Thyroid gland (tissue), 4 donors: ENCODE measurements around the gene WDFY2. TPM values are rescaled to one million over a fixed set of nuclear protein-coding genes. Genes with fewer than 3 reads are reported as not detected.

Source experiments
- DNase-seq, 2 donors: peaks; one replicate each; pipeline ENCODE4 v3.0.0-alpha.2; 2019
- H3K27ac ChIP-seq, 3 donors: fragments of 200-600 bp; sonication (generic); 1 replicate in 2 of 3; 2 replicates in 1 of 3; pipeline ENCODE4 v1.5.1; 2016 to 2019; ENCODE audit warnings: mild to moderate bottlenecking in 1 of 3, moderate library complexity in 1 of 3
- H3K27me3 ChIP-seq: fragments of 200-600 bp; sonication (generic); one replicate; pipeline ENCODE4 v1.5.1; 2019
- H3K36me3 ChIP-seq, 2 donors: fragments of 200-600 bp; sonication (generic); one replicate each; pipeline ENCODE4 v1.5.1; 2016 to 2019
- H3K4me1 ChIP-seq, 2 donors: fragments of 200-600 bp; sonication (generic); one replicate each; pipeline ENCODE4 v1.5.1; 2017 to 2019
- H3K4me3 ChIP-seq, 3 donors: fragments of 200-600 bp; sonication (generic); replicated peaks in 1 of 3; 1 replicate in 2 of 3; 2 replicates in 1 of 3; pipeline ENCODE4 v1.5.1; 2016; ENCODE audit warnings: mild to moderate bottlenecking in 1 of 3
- H3K9me3 ChIP-seq: fragments of 200-600 bp; sonication (generic); one replicate; pipeline ENCODE4 v1.5.1; 2017
- POLR2A ChIP-seq, 2 donors: fragments of 450-650 bp; IDR thresholded peaks; one replicate each; pipeline ENCODE4 v1.6.1; 2017; ENCODE audit warnings: antibody characterized with exemption in 2 of 2, mild to moderate bottlenecking in 2 of 2, moderate library complexity in 1 of 2
- WGBS, 2 donors: methylation state at CpG; one replicate each; pipeline ENCODE4 v1.1.5; 2017; 5-methylcytosine and 5-hydroxymethylcytosine counted together
- intact Hi-C: fragments of 100-400 bp; cut with DNase I; formaldehyde crosslinking; loops from one replicate; pipeline ENCODE4 v1.15.1; 2023
- total RNA-seq, 4 donors: library from RNA; depleted of rRNA; stranded (reverse); fragments of >200 nt; gene quantifications; one replicate each; pipeline ENCODE4 v1.2.3, GENCODE V29; 2016
- TF ChIP-seq, protein P1 (sequence below), 6 experiments: fragments of 200-600 bp in 3 of 6; fragments of 450-650 bp in 3 of 6; sonication (generic) in 3 of 6; IDR thresholded peaks; one replicate each; pipeline ENCODE4 v1.5.1; 2016 to 2019; ENCODE audit warnings: antibody characterized with exemption in 6 of 6, mild to moderate bottlenecking in 2 of 6, inconsistent platforms in 1 of 6, moderate library complexity in 1 of 6

Gene WDFY2
- total RNA-seq, 4 donors from 2014 or later: 15.8 to 23.9 (median 20.9) TPM

DNA sequence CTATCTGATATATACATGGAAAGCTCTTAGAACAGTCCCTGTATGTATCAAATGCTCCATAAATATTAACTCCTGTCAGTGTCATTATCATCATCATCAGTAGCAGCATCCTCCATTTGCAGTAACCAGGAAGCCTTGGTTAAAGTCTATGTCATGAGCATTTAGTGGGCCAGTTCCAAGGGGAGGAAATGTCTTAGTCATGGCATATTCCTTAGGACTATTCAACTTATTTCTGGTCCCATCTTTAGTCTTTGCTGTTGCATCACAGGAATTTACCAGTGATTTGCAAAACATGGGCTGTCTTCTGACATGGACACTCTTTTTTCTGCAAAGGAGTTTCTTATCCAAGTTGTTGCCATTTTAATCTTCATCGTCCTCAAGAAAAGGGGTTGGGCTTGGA is 98.4 kb downstream of the WDFY2 start:
- 96 to 100% methylated on average over 1 of the region's 1 CpG for WGBS, 2 donors
- peaks cover 0 to 8% of the 10 kb centered on the region in 2 donors for H3K4me1 ChIP-seq
- intact Hi-C loops: no loop called here
- no peaks in the 10 kb centered on the region for H3K9me3 ChIP-seq
- no peak overlapping the region for H3K27ac ChIP-seq
- no peak overlapping the region for H3K4me3 ChIP-seq
- no peaks in the 10 kb centered on the region for H3K27me3 ChIP-seq
- DNase-seq: no peak
- TF ChIP-seq, protein P1, sequence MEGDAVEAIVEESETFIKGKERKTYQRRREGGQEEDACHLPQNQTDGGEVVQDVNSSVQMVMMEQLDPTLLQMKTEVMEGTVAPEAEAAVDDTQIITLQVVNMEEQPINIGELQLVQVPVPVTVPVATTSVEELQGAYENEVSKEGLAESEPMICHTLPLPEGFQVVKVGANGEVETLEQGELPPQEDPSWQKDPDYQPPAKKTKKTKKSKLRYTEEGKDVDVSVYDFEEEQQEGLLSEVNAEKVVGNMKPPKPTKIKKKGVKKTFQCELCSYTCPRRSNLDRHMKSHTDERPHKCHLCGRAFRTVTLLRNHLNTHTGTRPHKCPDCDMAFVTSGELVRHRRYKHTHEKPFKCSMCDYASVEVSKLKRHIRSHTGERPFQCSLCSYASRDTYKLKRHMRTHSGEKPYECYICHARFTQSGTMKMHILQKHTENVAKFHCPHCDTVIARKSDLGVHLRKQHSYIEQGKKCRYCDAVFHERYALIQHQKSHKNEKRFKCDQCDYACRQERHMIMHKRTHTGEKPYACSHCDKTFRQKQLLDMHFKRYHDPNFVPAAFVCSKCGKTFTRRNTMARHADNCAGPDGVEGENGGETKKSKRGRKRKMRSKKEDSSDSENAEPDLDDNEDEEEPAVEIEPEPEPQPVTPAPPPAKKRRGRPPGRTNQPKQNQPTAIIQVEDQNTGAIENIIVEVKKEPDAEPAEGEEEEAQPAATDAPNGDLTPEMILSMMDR (IDR thresholded peaks at IDR 0.05): no peak
- TF ChIP-seq POLR2A (IDR thresholded peaks at IDR 0.05): no peak
- H3K36me3 ChIP-seq: no peaks in the 10 kb centered on the region

DNA sequence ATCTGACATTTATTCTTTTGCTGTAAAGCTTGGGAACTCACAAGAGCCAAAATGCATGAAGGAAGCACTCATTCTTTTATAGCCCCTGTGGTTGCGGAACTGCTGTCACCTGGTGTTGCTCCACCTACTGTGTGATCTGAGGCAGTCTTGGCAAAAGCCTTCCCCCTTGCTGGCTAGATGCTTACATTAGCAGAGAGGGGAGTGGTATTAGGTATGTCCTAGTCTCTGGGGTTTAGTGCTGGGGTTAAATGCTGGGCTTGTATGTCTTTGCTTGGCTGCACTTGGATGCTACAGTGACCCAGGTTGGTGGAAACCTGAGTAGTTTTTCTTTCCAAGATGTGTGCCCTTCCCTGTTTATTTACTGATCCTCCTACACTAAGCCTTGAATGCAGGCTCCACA is 99.3 kb downstream of the WDFY2 start:
- DNase-seq: no peak
- H3K4me3 ChIP-seq: no peak overlapping the region
- H3K27ac ChIP-seq: no peak overlapping the region
- TF ChIP-seq, protein P1 (IDR thresholded peaks at IDR 0.05): no peak
- TF ChIP-seq POLR2A (IDR thresholded peaks at IDR 0.05): no peak
- H3K9me3 ChIP-seq: no peaks in the 10 kb centered on the region
- peaks cover 0 to 8% of the 10 kb centered on the region in 2 donors for H3K4me1 ChIP-seq
- WGBS, 2 donors: 92 to 100% methylated on average over 1 of the region's 1 CpG
- no peaks in the 10 kb centered on the region for H3K36me3 ChIP-seq
- H3K27me3 ChIP-seq: no peaks in the 10 kb centered on the region
- intact Hi-C loops: no loop called here

DNA sequence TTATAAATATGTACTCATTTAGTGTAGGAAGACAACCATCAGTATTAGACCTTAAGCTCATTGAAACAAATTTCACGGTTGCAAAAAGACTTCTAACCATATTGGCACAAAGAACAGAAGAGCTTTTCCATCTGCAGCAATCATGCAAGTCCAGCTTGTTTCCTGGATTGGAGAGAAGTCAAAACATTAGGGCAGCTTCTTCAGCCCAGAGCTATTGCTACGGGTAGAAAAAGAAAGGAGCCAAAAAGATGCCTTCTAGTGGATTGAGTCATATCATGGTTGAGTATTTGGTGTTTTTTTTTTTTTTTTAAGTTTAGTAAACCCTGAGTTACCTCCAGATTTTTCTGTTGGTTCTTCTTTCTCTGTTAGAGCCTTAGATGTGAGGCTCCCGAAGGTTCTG is 99.8 kb downstream of the WDFY2 start:
- WGBS, 2 donors: 71 to 75% methylated on average over 3 of the region's 3 CpGs

DNA sequence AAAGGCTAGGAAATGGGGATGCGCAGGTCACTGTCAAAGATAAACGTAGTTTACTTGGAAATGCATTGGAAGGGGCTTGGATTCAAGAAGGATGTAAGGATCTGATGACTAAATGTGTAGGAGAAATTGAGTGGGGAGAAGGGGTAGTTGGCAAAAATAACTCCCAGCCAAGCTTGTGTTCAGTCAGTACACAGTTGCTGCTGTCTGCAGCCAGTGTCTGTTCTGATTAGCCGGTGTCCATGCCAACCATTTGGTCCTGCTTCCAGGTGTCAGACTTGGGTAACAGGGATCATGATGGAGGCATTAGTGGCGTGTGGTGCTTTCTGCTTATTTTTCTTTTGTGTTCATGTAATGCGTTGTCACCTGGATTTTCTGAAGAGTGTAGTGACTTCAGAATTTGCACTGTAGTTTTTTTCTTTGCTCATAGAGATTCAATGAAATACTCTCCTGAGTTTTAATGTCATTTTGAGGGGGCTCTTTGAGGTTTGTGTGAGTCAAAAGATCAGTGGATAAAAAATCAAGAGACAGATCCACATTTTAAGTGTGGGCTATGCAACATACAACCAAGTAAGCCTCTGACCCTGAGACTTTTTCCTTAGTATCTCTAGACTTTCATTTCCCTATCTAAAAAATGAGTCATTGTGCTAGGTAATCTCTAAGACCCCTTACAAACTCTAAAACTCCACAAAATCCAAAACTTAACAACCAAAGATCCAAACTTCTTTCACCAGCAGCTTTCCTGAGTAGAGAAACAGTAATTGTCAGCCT is 103.9 kb downstream of the WDFY2 start:
- Histone ChIP-seq H3K4me3 (no peak overlapping the region), H3K27ac (no peak overlapping the region), H3K36me3 (no peaks in the 10 kb centered on the region), H3K4me1 (peaks cover 0 to 8% of the 10 kb centered on the region in 2 donors), H3K27me3 (no peaks in the 10 kb centered on the region), H3K9me3 (no peaks in the 10 kb centered on the region)
- WGBS, 2 donors: 95 to 98% methylated on average over 5 of the region's 5 CpGs
- intact Hi-C loops: no loop called here
- TF ChIP-seq, protein P1 (IDR thresholded peaks at IDR 0.05): no peak
- TF ChIP-seq POLR2A (IDR thresholded peaks at IDR 0.05): no peak
- no peak for DNase-seq

More for the DNA sequence above, 99.8 kb downstream of the WDFY2 start:
- no peaks in the 10 kb centered on the region for H3K36me3 ChIP-seq
- H3K9me3 ChIP-seq: no peaks in the 10 kb centered on the region
- DNase-seq: no peak
- TF ChIP-seq POLR2A (IDR thresholded peaks at IDR 0.05): no peak
- TF ChIP-seq, protein P1 (IDR thresholded peaks at IDR 0.05): no peak
- H3K4me3 ChIP-seq: no peak overlapping the region
- peaks cover 0 to 8% of the 10 kb centered on the region in 2 donors for H3K4me1 ChIP-seq
- H3K27ac ChIP-seq: no peak overlapping the region
- intact Hi-C loops: no loop called here
- no peaks in the 10 kb centered on the region for H3K27me3 ChIP-seq

DNA sequence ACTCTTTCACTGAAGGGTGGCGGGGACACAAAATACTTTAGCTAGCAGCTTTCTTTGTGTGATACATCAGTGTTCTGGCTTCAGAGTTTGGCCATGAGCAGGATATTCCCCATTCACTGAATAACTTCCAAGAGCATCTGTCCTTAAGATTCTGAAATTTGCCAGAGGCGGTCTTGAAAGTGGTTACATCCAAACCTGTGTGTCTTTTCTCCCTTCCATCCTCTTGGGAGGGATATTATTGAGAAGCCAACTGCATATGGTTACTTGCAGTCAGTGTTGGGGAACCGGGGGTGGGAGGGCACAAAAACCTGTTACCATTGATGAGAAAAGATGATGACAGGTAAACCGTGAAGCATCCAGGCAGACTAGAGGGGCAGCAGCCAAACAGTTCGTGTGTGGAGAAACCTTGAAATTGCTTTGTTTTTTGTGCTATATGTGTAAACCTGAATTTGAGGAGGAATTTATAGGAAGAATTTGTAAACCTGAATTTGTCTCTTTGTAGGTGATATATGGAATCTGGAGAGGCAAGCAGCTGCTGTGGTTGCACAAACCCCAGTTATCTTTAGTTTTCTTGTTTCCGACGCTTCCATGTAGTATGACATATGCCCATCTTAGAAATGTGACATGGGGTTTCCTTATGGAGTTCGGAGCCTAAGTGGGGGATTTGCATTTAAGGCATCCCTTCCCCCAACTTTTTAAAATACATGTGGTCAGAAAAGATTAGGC is 104.8 kb downstream of the WDFY2 start:
- DNase-seq: no peak
- no peaks in the 10 kb centered on the region for H3K9me3 ChIP-seq
- intact Hi-C loops: no loop called here
- TF ChIP-seq POLR2A (IDR thresholded peaks at IDR 0.05): no peak
- TF ChIP-seq, protein P1 (IDR thresholded peaks at IDR 0.05): no peak
- no peaks in the 10 kb centered on the region for H3K27me3 ChIP-seq
- H3K4me3 ChIP-seq: no peak overlapping the region
- no peaks in the 10 kb centered on the region for H3K4me1 ChIP-seq
- no peak overlapping the region for H3K27ac ChIP-seq
- no peaks in the 10 kb centered on the region for H3K36me3 ChIP-seq
- 85 to 89% methylated on average over 8 of the region's 8 CpGs for WGBS, 2 donors
